Measurements from ENCODE around the gene SCN8A.
"Not testable (repeated sequence)": the region's sequence is repeated elsewhere in the genome, so short reads cannot be mapped to it uniquely, and the experiment has no call there.

The SCN8A gene

GRCh38 chr12:51636581-51636980 is 45.5 kb downstream of the SCN8A start:
- Histone ChIP-seq H3K9ac (ENCODE audit: low read length in 5 of 5) (no peak overlapping the region), H3K27me3 (ENCODE audit: control insufficient read depth in 5 of 5, insufficient read depth in 4 of 5, low read length in 5 of 5) (no peaks in the 10 kb centered on the region), H3K36me3 (ENCODE audit: control insufficient read depth in 5 of 5, insufficient read depth in 5 of 5, low read length in 5 of 5) (no peaks in the 10 kb centered on the region), H3K4me1 (ENCODE audit: control insufficient read depth in 5 of 5, insufficient read depth in 5 of 5, low read length in 5 of 5) (peaks cover 0 to 7% (median 2%) of the 10 kb centered on the region in 5 donors), H3K9me3 (ENCODE audit: control insufficient read depth in 5 of 5, low read length in 5 of 5) (peaks cover 0 to 8% (median 7%) of the 10 kb centered on the region in 5 donors), H3K27ac (ENCODE audit: low read depth, low read length) (no peak overlapping the region), H3K4me3 (ENCODE audit: low read depth in 1 of 5, low read length in 5 of 5) (no peak overlapping the region)

- Histone ChIP-seq H3K36me3 (ENCODE audit: control insufficient read depth in 5 of 5, insufficient read depth in 5 of 5, low read length in 5 of 5) (no peaks in the 10 kb centered on the region), H3K9me3 (ENCODE audit: control insufficient read depth in 5 of 5, low read length in 5 of 5) (peaks cover 0 to 8% (median 7%) of the 10 kb centered on the region in 5 donors), H3K4me3 (ENCODE audit: low read depth in 1 of 5, low read length in 5 of 5) (no peak overlapping the region), H3K27ac (ENCODE audit: low read depth, low read length) (no peak overlapping the region), H3K27me3 (ENCODE audit: control insufficient read depth in 5 of 5, insufficient read depth in 4 of 5, low read length in 5 of 5) (no peaks in the 10 kb centered on the region), H3K4me1 (ENCODE audit: control insufficient read depth in 5 of 5, insufficient read depth in 5 of 5, low read length in 5 of 5) (peaks cover 0 to 3% (median 0%) of the 10 kb centered on the region in 5 donors), H3K9ac (ENCODE audit: low read length in 5 of 5) (no peak overlapping the region)
Measured at GRCh38 chr12:51636986-51637385, 46.0 kb downstream of the SCN8A start.

GRCh38 chr12:51639361-51639760 is 48.3 kb downstream of the SCN8A start:
- Histone ChIP-seq H3K27me3 (ENCODE audit: control insufficient read depth in 5 of 5, insufficient read depth in 4 of 5, low read length in 5 of 5) (no peaks in the 10 kb centered on the region), H3K9ac (ENCODE audit: low read length in 5 of 5) (no peak overlapping the region), H3K27ac (ENCODE audit: low read depth, low read length) (no peak overlapping the region), H3K36me3 (ENCODE audit: control insufficient read depth in 5 of 5, insufficient read depth in 5 of 5, low read length in 5 of 5) (no peaks in the 10 kb centered on the region), H3K9me3 (ENCODE audit: control insufficient read depth in 5 of 5, low read length in 5 of 5) (peaks cover 0 to 8% (median 7%) of the 10 kb centered on the region in 5 donors), H3K4me3 (ENCODE audit: low read depth in 1 of 5, low read length in 5 of 5) (no peak overlapping the region), H3K4me1 (ENCODE audit: control insufficient read depth in 5 of 5, insufficient read depth in 5 of 5, low read length in 5 of 5) (peaks cover 0 to 3% (median 0%) of the 10 kb centered on the region in 5 donors)

GRCh38 chr12:51642286-51642685 is 51.3 kb downstream of the SCN8A start:
- no peak overlapping the region for H3K27ac ChIP-seq (ENCODE audit: low read depth, low read length)
- no peaks in the 10 kb centered on the region for H3K4me1 ChIP-seq (ENCODE audit: control insufficient read depth in 5 of 5, insufficient read depth in 5 of 5, low read length in 5 of 5)
- H3K36me3 ChIP-seq (ENCODE audit: control insufficient read depth in 5 of 5, insufficient read depth in 5 of 5, low read length in 5 of 5), result no peaks in the 10 kb centered on the region
- no peaks in the 10 kb centered on the region for H3K27me3 ChIP-seq (ENCODE audit: control insufficient read depth in 5 of 5, insufficient read depth in 4 of 5, low read length in 5 of 5)
- H3K4me3 ChIP-seq (ENCODE audit: low read depth in 1 of 5, low read length in 5 of 5), result no peak overlapping the region
- H3K9ac ChIP-seq (ENCODE audit: low read length in 5 of 5), result no peak overlapping the region
- H3K9me3 ChIP-seq (ENCODE audit: control insufficient read depth in 5 of 5, low read length in 5 of 5), result peaks cover 0 to 7% (median 5%) of the 10 kb centered on the region in 5 donors

GRCh38 chr12:51643951-51644350 is 52.9 kb downstream of the SCN8A start:
- no peaks in the 10 kb centered on the region for H3K9me3 ChIP-seq (ENCODE audit: control insufficient read depth in 5 of 5, low read length in 5 of 5)
- H3K9ac ChIP-seq (ENCODE audit: low read length in 5 of 5), result no peak overlapping the region
- H3K4me3 ChIP-seq (ENCODE audit: low read depth in 1 of 5, low read length in 5 of 5), result no peak overlapping the region
- no peaks in the 10 kb centered on the region for H3K4me1 ChIP-seq (ENCODE audit: control insufficient read depth in 5 of 5, insufficient read depth in 5 of 5, low read length in 5 of 5)
- H3K36me3 ChIP-seq (ENCODE audit: control insufficient read depth in 5 of 5, insufficient read depth in 5 of 5, low read length in 5 of 5), result no peaks in the 10 kb centered on the region
- H3K27ac ChIP-seq (ENCODE audit: low read depth, low read length), result no peak overlapping the region
- H3K27me3 ChIP-seq (ENCODE audit: control insufficient read depth in 5 of 5, insufficient read depth in 4 of 5, low read length in 5 of 5), result no peaks in the 10 kb centered on the region

GRCh38 chr12:51644691-51645090 is 53.7 kb downstream of the SCN8A start:
- H3K36me3 ChIP-seq (ENCODE audit: control insufficient read depth in 5 of 5, insufficient read depth in 5 of 5, low read length in 5 of 5); H3K9me3 ChIP-seq (ENCODE audit: control insufficient read depth in 5 of 5, low read length in 5 of 5); H3K9ac ChIP-seq (ENCODE audit: low read length in 5 of 5); H3K27me3 ChIP-seq (ENCODE audit: control insufficient read depth in 5 of 5, insufficient read depth in 4 of 5, low read length in 5 of 5); H3K27ac ChIP-seq (ENCODE audit: low read depth, low read length); H3K4me1 ChIP-seq (ENCODE audit: control insufficient read depth in 5 of 5, insufficient read depth in 5 of 5, low read length in 5 of 5); H3K4me3 ChIP-seq (ENCODE audit: low read depth in 1 of 5, low read length in 5 of 5): not testable (repeated sequence)

GRCh38 chr12:51645961-51646360 is 54.9 kb downstream of the SCN8A start:
- Histone ChIP-seq H3K36me3 (ENCODE audit: control insufficient read depth in 5 of 5, insufficient read depth in 5 of 5, low read length in 5 of 5) (no peaks in the 10 kb centered on the region), H3K27me3 (ENCODE audit: control insufficient read depth in 5 of 5, insufficient read depth in 4 of 5, low read length in 5 of 5) (no peaks in the 10 kb centered on the region), H3K27ac (ENCODE audit: low read depth, low read length) (no peak overlapping the region), H3K4me1 (ENCODE audit: control insufficient read depth in 5 of 5, insufficient read depth in 5 of 5, low read length in 5 of 5) (no peaks in the 10 kb centered on the region), H3K9me3 (ENCODE audit: control insufficient read depth in 5 of 5, low read length in 5 of 5) (peaks cover 0 to 6% (median 0%) of the 10 kb centered on the region in 5 donors), H3K9ac (ENCODE audit: low read length in 5 of 5) (no peak overlapping the region), H3K4me3 (ENCODE audit: low read depth in 1 of 5, low read length in 5 of 5) (no peak overlapping the region)

GRCh38 chr12:51647647-51648046 is 56.6 kb downstream of the SCN8A start:
- Histone ChIP-seq H3K4me1 (ENCODE audit: control insufficient read depth in 5 of 5, insufficient read depth in 5 of 5, low read length in 5 of 5) (no peaks in the 10 kb centered on the region), H3K27ac (ENCODE audit: low read depth, low read length) (no peak overlapping the region), H3K27me3 (ENCODE audit: control insufficient read depth in 5 of 5, insufficient read depth in 4 of 5, low read length in 5 of 5) (no peaks in the 10 kb centered on the region), H3K4me3 (ENCODE audit: low read depth in 1 of 5, low read length in 5 of 5) (no peak overlapping the region), H3K36me3 (ENCODE audit: control insufficient read depth in 5 of 5, insufficient read depth in 5 of 5, low read length in 5 of 5) (no peaks in the 10 kb centered on the region), H3K9ac (ENCODE audit: low read length in 5 of 5) (no peak overlapping the region), H3K9me3 (ENCODE audit: control insufficient read depth in 5 of 5, low read length in 5 of 5) (peaks cover 0 to 6% (median 0%) of the 10 kb centered on the region in 5 donors)

- H3K27me3 ChIP-seq (ENCODE audit: control insufficient read depth in 5 of 5, insufficient read depth in 4 of 5, low read length in 5 of 5), result no peaks in the 10 kb centered on the region
- no peaks in the 10 kb centered on the region for H3K4me1 ChIP-seq (ENCODE audit: control insufficient read depth in 5 of 5, insufficient read depth in 5 of 5, low read length in 5 of 5)
- peaks cover 0 to 6% (median 4%) of the 10 kb centered on the region in 5 donors for H3K9me3 ChIP-seq (ENCODE audit: control insufficient read depth in 5 of 5, low read length in 5 of 5)
- H3K36me3 ChIP-seq (ENCODE audit: control insufficient read depth in 5 of 5, insufficient read depth in 5 of 5, low read length in 5 of 5), result no peaks in the 10 kb centered on the region
- no peak overlapping the region for H3K4me3 ChIP-seq (ENCODE audit: low read depth in 1 of 5, low read length in 5 of 5)
- no peak overlapping the region for H3K9ac ChIP-seq (ENCODE audit: low read length in 5 of 5)
- H3K27ac ChIP-seq (ENCODE audit: low read depth, low read length), result no peak overlapping the region
Measured at GRCh38 chr12:51653431-51653830, 62.4 kb downstream of the SCN8A start.

- Histone ChIP-seq H3K27ac (ENCODE audit: low read depth, low read length) (no peak overlapping the region), H3K27me3 (ENCODE audit: control insufficient read depth in 5 of 5, insufficient read depth in 4 of 5, low read length in 5 of 5) (no peaks in the 10 kb centered on the region)
Measured at GRCh38 chr12:51661199-51661598, 70.2 kb downstream of the SCN8A start.

GRCh38 chr12:51661836-51662235 is 70.8 kb downstream of the SCN8A start:
- peaks cover 0 to 4% (median 0%) of the 10 kb centered on the region in 5 donors for H3K4me1 ChIP-seq (ENCODE audit: control insufficient read depth in 5 of 5, insufficient read depth in 5 of 5, low read length in 5 of 5)

More at GRCh38 chr12:51661199-51661598, 70.2 kb downstream of the SCN8A start:
- Histone ChIP-seq H3K9ac (ENCODE audit: low read length in 5 of 5) (no peak overlapping the region), H3K4me1 (ENCODE audit: control insufficient read depth in 5 of 5, insufficient read depth in 5 of 5, low read length in 5 of 5) (peaks cover 0 to 4% (median 0%) of the 10 kb centered on the region in 5 donors), H3K36me3 (ENCODE audit: control insufficient read depth in 5 of 5, insufficient read depth in 5 of 5, low read length in 5 of 5) (no peaks in the 10 kb centered on the region), H3K9me3 (ENCODE audit: control insufficient read depth in 5 of 5, low read length in 5 of 5) (peaks cover 0 to 4% (median 0%) of the 10 kb centered on the region in 5 donors), H3K4me3 (ENCODE audit: low read depth in 1 of 5, low read length in 5 of 5) (no peak overlapping the region)

More at GRCh38 chr12:51661836-51662235, 70.8 kb downstream of the SCN8A start:
- Histone ChIP-seq H3K27me3 (ENCODE audit: control insufficient read depth in 5 of 5, insufficient read depth in 4 of 5, low read length in 5 of 5) (no peaks in the 10 kb centered on the region), H3K4me3 (ENCODE audit: low read depth in 1 of 5, low read length in 5 of 5) (no peak overlapping the region), H3K9ac (ENCODE audit: low read length in 5 of 5) (no peak overlapping the region), H3K27ac (ENCODE audit: low read depth, low read length) (no peak overlapping the region), H3K36me3 (ENCODE audit: control insufficient read depth in 5 of 5, insufficient read depth in 5 of 5, low read length in 5 of 5) (no peaks in the 10 kb centered on the region), H3K9me3 (ENCODE audit: control insufficient read depth in 5 of 5, low read length in 5 of 5) (peaks cover 0 to 4% (median 0%) of the 10 kb centered on the region in 5 donors)
